Esophagus squamous epithelium (tissue), 5 donors: Measurements from ENCODE around the gene HTRA2. TPM values are rescaled to one million over a fixed set of nuclear protein-coding genes. Genes with fewer than 3 reads are reported as not detected.
A peak's percentile ranks its signal among the peaks of the same experiment; 100 is the strongest.

Experiments
- DNase-seq: peaks from one replicate; lab custom pipeline; 2025; lab: John Stamatoyannopoulos, UW
- H3K27ac ChIP-seq, 4 donors: fragments of 200-600 bp; sonication (generic); one replicate each; pipeline ENCODE4 v1.5.1; 2016 to 2019; ENCODE audit warnings: mild to moderate bottlenecking in 1 of 4
- H3K27me3 ChIP-seq, 4 donors: fragments of 200-600 bp; sonication (generic); 1 replicate in 3 of 4; 2 replicates in 1 of 4; pipeline versions ENCODE4 v1.5.1 to v1.6.0; 2017 to 2021; ENCODE audit warnings: antibody characterized with exemption in 1 of 4
- H3K36me3 ChIP-seq, 3 donors: fragments of 200-600 bp; sonication (generic); one replicate each; pipeline ENCODE4 v1.5.1; 2016 to 2019
- H3K4me1 ChIP-seq, 3 donors: fragments of 200-600 bp; sonication (generic); one replicate each; pipeline ENCODE4 v1.5.1; 2017 to 2019
- H3K4me3 ChIP-seq, 4 donors: fragments of 200-600 bp; sonication (generic); 1 replicate in 3 of 4; 2 replicates in 1 of 4; pipeline ENCODE4 v1.5.1; 2016 to 2019; ENCODE audit warnings: mild to moderate bottlenecking in 2 of 4, moderate library complexity in 1 of 4
- H3K9me3 ChIP-seq, 3 donors: fragments of 200-600 bp; sonication (generic); one replicate each; pipeline ENCODE4 v1.5.1; 2016 to 2019
- POLR2A ChIP-seq, 4 donors: fragments of 450-650 bp; IDR thresholded peaks; one replicate each; pipeline ENCODE4 v1.6.1; 2017; ENCODE audit warnings: antibody characterized with exemption in 4 of 4, mild to moderate bottlenecking in 4 of 4, moderate library complexity in 3 of 4
- WGBS, 2 donors: methylation state at CpG; one replicate each; pipeline ENCODE4 v1.1.5; 2018; 5-methylcytosine and 5-hydroxymethylcytosine counted together
- intact Hi-C: fragments of 100-400 bp; cut with DNase I; formaldehyde crosslinking; loops from one replicate; pipeline ENCODE4 v1.15.0; 2022
- total RNA-seq, 4 donors: library from RNA; depleted of rRNA; stranded (reverse); fragments of >200 nt; gene quantifications; one replicate each; pipeline ENCODE4 v1.1.0, GENCODE V29; 2016
- TF ChIP-seq, protein P1 (sequence below), 6 experiments: fragments of 450-650 bp in 4 of 6; fragments of 200-600 bp in 2 of 6; sonication (generic) in 2 of 6; IDR thresholded peaks; one replicate each; pipeline ENCODE4 v1.5.1; 2016 to 2019; ENCODE audit warnings: antibody characterized with exemption in 6 of 6, mild to moderate bottlenecking in 4 of 6, moderate library complexity in 4 of 6
- donor health status: DM: yes; HTN: yes; CAD: no.

Gene HTRA2
- total RNA-seq, 4 donors from 2014 or later: 16.9 to 25.8 (median 22.0) TPM

DNA sequence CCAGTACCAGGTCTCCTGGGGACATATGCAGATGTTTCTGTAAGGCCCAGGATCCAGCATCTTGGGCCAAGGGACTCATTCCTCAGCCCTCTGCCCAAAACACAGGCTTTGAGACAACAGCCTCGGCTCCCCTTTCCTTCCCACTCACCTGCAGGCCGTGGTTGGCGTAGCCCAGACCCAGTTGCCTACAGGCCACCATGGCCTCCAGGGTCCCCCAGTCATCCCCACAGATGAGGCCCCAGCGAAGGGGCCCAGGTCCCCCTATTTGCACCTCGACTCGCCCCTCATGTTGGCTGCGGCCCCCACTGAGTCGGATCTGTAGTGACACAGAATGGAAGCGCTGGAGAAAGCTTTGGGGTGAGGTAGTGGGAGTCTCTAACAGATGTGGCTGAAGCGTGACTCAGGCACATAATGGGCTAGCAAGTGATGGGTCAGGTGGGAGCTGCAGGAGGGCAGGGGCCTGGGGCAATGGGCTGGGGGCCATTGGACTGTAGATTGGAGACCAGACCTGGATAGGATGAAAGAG, 5.8 kb downstream of the HTRA2 start:
- Histone ChIP-seq H3K36me3 (peaks cover 0 to 18% (median 10%) of the 10 kb centered on the region in 3 donors), H3K4me1 (peaks cover 9 to 24% (median 11%) of the 10 kb centered on the region in 3 donors), H3K4me3 (no peak overlapping the region), H3K27me3 (peaks cover 0 to 26% (median 0%) of the 10 kb centered on the region in 4 donors), H3K9me3 (no peaks in the 10 kb centered on the region), H3K27ac (no peak overlapping the region)
- intact Hi-C loops: no loop called here
- no peak for DNase-seq
- no peak for TF ChIP-seq POLR2A (IDR thresholded peaks at IDR 0.05)
- TF ChIP-seq, protein P1, sequence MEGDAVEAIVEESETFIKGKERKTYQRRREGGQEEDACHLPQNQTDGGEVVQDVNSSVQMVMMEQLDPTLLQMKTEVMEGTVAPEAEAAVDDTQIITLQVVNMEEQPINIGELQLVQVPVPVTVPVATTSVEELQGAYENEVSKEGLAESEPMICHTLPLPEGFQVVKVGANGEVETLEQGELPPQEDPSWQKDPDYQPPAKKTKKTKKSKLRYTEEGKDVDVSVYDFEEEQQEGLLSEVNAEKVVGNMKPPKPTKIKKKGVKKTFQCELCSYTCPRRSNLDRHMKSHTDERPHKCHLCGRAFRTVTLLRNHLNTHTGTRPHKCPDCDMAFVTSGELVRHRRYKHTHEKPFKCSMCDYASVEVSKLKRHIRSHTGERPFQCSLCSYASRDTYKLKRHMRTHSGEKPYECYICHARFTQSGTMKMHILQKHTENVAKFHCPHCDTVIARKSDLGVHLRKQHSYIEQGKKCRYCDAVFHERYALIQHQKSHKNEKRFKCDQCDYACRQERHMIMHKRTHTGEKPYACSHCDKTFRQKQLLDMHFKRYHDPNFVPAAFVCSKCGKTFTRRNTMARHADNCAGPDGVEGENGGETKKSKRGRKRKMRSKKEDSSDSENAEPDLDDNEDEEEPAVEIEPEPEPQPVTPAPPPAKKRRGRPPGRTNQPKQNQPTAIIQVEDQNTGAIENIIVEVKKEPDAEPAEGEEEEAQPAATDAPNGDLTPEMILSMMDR (IDR thresholded peaks at IDR 0.05): no peak
- 83 to 90% methylated on average over 6 to 10 of the region's 10 CpGs for WGBS, 2 donors

DNA sequence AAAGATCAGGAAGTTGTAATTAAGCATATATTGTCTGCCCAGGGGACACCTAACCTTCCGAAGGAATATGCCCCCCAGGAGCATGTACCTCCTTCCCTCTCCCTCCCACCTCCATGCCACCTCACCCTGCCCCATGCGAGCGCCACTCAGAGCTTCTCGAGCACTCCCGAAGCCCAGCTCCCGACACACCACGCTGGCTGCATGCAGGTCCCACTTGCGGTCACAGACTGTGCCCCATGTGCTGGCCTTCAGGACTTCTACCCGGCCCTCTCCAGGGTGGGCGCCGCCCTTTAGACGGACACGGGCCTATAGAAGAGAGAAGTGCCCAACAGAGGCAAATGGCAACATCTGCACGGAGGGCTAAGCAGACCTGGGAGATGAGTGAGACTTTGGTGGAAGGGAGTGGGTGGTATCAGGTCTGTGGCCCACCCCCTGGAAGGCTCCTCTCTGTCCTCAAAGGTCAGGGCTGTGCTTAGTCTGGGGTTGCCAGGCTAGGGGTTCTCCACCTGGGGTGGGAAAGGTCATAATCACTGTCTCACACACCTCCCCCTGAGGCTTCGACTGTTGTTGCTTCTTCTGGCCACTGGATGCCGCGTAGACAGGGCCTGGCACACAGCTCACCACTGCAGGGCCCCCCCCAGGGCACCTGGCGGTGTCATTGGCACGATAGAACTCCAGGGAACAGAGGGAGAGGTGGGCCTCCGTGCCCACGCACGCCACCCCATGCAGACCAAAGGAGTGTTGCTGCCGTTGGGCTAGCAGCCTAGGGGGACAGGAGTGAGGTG, 6.6 kb downstream of the HTRA2 start:
- peaks cover 0 to 18% (median 10%) of the 10 kb centered on the region in 3 donors for H3K36me3 ChIP-seq
- no peaks in the 10 kb centered on the region for H3K9me3 ChIP-seq
- intact Hi-C loops: no loop called here
- 65 to 96% methylated on average over 8 to 11 of the region's 23 CpGs for WGBS, 2 donors
- DNase-seq: no peak
- peaks cover 0 to 26% (median 0%) of the 10 kb centered on the region in 4 donors for H3K27me3 ChIP-seq
- no peak overlapping the region for H3K4me3 ChIP-seq
- no peak for TF ChIP-seq POLR2A (IDR thresholded peaks at IDR 0.05)
- TF ChIP-seq, protein P1 (IDR thresholded peaks at IDR 0.05): no peak
- H3K27ac ChIP-seq: no peak overlapping the region
- peaks cover under 1 to 16% (median 2%) of the 10 kb centered on the region in 3 donors for H3K4me1 ChIP-seq

DNA sequence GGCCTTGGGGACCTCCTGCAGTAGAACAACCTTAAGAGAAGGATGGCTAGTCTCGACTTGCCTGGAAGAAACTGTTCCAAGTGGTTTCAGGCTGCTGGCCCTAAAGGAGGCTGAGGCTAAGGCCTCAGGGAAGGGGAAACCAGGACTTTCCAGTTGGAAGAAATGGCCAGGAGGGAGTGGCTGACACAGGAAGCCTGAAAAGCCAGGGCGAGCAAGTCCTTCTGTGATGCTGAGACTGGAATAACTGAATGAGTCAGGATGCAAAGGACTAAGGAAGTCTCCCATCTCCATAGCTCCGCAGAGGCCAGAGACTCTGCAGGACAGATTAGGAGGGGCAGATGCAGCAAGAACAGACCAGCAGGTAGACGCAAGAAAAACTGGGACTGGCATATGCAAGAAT, 7.4 kb downstream of the HTRA2 start:
- peaks cover 0 to 26% (median 0%) of the 10 kb centered on the region in 4 donors for H3K27me3 ChIP-seq
- DNase-seq: no peak
- no peaks in the 10 kb centered on the region for H3K9me3 ChIP-seq
- peaks cover 0 to 8% (median 0%) of the 10 kb centered on the region in 3 donors for H3K4me1 ChIP-seq
- WGBS, 2 donors: 40 to 54% methylated on average over 3 of the region's 4 CpGs
- H3K36me3 ChIP-seq: peaks cover 0 to 18% (median 10%) of the 10 kb centered on the region in 3 donors
- no peak overlapping the region for H3K4me3 ChIP-seq
- intact Hi-C loops: no loop called here
- H3K27ac ChIP-seq: no peak overlapping the region
- TF ChIP-seq POLR2A (IDR thresholded peaks at IDR 0.05): no peak
- TF ChIP-seq, protein P1 (IDR thresholded peaks at IDR 0.05): no peak

GRCh38 chr2:74538881-74539339, 9.2 kb downstream of the HTRA2 start:
- WGBS, 2 donors: 62 to 79% methylated on average over 6 to 7 of the region's 7 CpGs
- peaks cover 0 to under 1% (median 0%) of the 10 kb centered on the region in 3 donors for H3K36me3 ChIP-seq
- H3K4me3 ChIP-seq: no peak overlapping the region
- no peak overlapping the region for H3K27ac ChIP-seq
- DNase-seq: no peak
- no peaks in the 10 kb centered on the region for H3K9me3 ChIP-seq
- TF ChIP-seq POLR2A (IDR thresholded peaks at IDR 0.05): no peak
- TF ChIP-seq, protein P1 (IDR thresholded peaks at IDR 0.05): no peak
- peaks cover 0 to 26% (median 0%) of the 10 kb centered on the region in 4 donors for H3K27me3 ChIP-seq
- H3K4me1 ChIP-seq: peaks cover 0 to 8% (median 0%) of the 10 kb centered on the region in 3 donors
- intact Hi-C loops: no loop called here

DNA sequence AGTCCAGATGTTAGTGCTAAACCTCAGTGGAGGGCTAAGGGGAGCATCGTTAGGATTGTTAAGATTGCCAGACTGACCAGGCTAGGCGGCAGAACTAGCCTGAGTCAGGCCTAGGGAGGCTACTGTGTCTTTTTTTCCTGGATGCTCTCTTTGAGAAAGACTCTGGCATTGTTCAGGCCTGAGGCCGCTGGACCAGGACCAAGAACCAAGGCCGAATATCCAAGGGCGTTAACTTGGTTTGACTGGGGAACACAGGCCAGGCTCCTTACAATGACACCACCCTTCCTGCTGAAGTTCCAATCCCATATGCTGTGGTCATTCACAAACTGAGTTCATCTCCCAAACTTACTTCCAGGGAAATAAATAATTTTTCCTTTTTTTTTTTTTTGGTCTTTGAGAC, 10.6 kb downstream of the HTRA2 start:
- Histone ChIP-seq H3K9me3 (no peaks in the 10 kb centered on the region), H3K36me3 (no peaks in the 10 kb centered on the region), H3K4me1 (peaks cover 0 to 8% (median 0%) of the 10 kb centered on the region in 3 donors), H3K4me3 (no peak overlapping the region), H3K27me3 (peaks cover 0 to 26% (median 0%) of the 10 kb centered on the region in 4 donors), H3K27ac (peak overlapping the region in 1 of 4 donors; percentile 55)
- intact Hi-C loops: no loop called here
- TF ChIP-seq, protein P1 (IDR thresholded peaks at IDR 0.05): no peak
- no peak for TF ChIP-seq POLR2A (IDR thresholded peaks at IDR 0.05)
- 50 to 61% methylated on average over 4 to 5 of the region's 5 CpGs for WGBS, 2 donors
- no peak for DNase-seq
